Umbilical cord (tissue), 2 donors: Measurements from ENCODE around the gene TOR1B. TPM values are rescaled to one million over a fixed set of nuclear protein-coding genes. Genes with fewer than 3 reads are reported as not detected.

ENCODE experiments used
- DNase-seq: peaks from one replicate; pipeline ENCODE4 v3.0.0-alpha.2; 2015; ENCODE audit warnings: low spot score
- total RNA-seq: library from RNA; depleted of rRNA; stranded (reverse); fragments of >200 nt; gene quantifications from one replicate; pipeline ENCODE4 v1.2.3, GENCODE V29; 2014; ENCODE audit warnings: low replicate concordance; ENCODE audit not compliant: insufficient read depth

The TOR1B gene
- total RNA-seq, 1 donor from 2014 or later = 29.4 TPM

DNA sequence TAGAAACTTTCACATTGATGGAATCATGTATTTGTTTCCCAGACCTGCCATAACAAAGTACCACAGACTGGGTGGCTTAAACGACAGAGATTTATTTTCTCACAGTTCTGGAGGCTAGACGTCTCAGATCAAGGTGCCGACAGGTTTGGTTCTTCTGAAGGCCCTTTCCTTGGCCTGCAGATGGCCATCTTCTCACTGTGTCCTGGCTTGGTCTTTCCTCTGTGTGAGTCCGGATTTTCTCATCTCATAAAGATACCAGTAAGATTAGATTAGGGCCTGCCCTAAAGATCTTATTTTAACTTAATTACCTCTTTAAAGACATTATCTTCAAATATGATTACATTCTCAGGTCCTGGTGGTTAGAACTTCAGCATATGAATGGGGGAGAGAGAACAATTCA, 38.1 kb downstream of the TOR1B start:
- no peak for DNase-seq

- no peak for DNase-seq
These were observed 42.4 kb downstream of the TOR1B start for GRCh38 chr9:129845373-129845772.

- no peak for DNase-seq
These were observed 45.9 kb downstream of the TOR1B start for GRCh38 chr9:129848712-129849441.

DNA sequence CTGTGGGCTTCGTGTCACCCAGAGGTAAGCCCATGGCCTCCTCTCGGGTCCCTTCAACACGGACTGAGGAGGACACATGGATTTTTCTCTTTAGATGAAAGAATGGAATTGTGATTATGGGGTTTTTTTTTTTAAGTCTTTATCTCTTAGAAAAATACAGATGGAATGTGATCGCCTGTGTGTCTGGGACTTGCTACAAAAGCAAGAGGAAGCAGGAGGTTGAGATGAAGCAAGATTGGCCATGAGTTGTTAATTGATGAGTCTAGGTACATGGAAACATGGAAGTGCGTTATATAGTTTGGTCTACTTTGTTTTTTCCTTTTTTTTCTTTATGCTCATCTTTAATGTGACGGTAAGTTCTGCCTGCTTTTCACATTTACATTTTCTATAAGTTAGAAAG, 46.9 kb downstream of the TOR1B start:
- no peak for DNase-seq

- DNase-seq = no peak
These were observed 48.0 kb downstream of the TOR1B start for GRCh38 chr9:129850821-129851550.

- no peak for DNase-seq
These were observed 48.8 kb downstream of the TOR1B start for GRCh38 chr9:129851821-129852220.

DNA sequence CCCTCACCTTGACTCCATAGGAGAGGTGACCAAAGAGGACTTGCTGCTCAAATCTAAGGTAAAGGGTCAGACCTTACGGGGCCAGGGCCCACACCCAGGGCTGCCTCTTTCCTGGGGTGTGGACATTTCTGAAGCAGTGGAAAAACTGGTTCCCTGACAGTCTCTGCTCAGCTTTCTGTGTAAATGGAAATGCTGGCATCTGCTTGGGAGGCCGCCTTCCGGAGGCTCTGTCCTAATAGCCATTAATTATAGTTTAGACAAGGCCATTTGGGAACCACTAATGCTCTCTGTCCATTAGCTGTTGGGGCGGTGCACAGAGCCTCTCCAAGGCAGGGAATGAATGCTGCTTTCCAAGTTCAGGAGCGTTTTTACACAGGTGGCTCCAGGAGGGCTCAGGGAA, 49.6 kb downstream of the TOR1B start:
- DNase-seq = peak; percentile 21

GRCh38 chr9:129853614-129854013, 50.6 kb downstream of the TOR1B start:
- DNase-seq = no peak

GRCh38 chr9:129854588-129855110, 51.7 kb downstream of the TOR1B start:
- no peak for DNase-seq

- DNase-seq = no peak
These were observed 54.2 kb downstream of the TOR1B start for GRCh38 chr9:129857207-129857606.

DNA sequence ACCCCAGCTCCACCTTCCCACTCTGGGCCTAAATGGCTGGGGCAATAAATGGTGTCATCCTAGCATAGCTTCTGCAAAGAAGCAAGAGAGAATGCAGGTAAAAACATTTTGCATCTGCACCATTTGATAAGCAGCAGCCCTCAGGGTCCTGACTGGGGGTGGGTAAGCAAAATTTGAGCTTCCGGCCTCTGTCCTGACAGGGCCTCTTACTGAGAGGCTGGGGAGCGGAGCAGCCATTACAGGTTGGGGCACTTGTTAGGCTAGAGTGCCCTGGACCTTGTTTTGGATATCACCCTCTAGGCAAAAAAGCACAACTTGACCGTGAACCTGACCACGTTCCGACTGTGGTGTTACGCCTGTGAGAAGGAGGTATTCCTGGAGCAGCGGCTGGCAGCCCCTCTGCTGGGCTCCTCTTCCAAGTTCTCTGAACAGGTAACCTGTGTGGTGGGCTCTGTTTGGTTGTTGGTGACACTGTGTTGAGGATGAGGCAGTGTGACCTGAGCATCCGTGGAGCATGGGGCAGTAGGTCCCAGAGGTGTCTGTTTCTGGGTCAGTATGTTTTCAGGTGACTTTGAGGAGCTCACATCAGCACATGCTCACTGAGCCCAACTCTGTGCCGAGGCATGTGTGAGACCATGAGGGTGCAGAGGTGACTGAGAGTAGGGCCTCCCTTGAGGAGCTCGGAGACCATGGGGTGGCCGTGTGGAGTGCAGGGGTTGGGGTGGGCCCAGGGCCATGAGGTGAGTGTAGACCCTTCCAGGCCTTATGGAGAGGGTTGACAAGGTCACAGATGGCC, 55.4 kb downstream of the TOR1B start:
- DNase-seq = no peak

Other genes starting within 250 kb of the TOR1B start
- 1.2 TPM for gene C9orf50, start 182.1 kb upstream of the TOR1B start, total RNA-seq
- gene NTMT1, start 177.0 kb upstream of the TOR1B start, total RNA-seq = 13.5 TPM
- 1.7 TPM for gene ASB6, start 161.0 kb upstream of the TOR1B start, total RNA-seq
- 10.4 TPM for gene PRRX2, start 137.5 kb upstream of the TOR1B start, total RNA-seq
- gene PTGES, start 50.1 kb upstream of the TOR1B start, total RNA-seq = 50.8 TPM
- 13.0 TPM for gene TOR1A, start 21.0 kb downstream of the TOR1B start, total RNA-seq
- gene C9orf78, start 32.1 kb downstream of the TOR1B start, total RNA-seq = 49.1 TPM
- 27.2 TPM for gene USP20, start 32.3 kb downstream of the TOR1B start, total RNA-seq
- gene FNBP1, start 240.0 kb downstream of the TOR1B start, total RNA-seq = 88.1 TPM